A549 (cell line): Measurements from ENCODE around the gene ATP10D.

Experiments used
- CEBPB ChIP-seq, 2 experiments: fragments of >200 bp in 1 of 2; sonication (Bioruptor Twin) in 1 of 2; formaldehyde crosslinking in 1 of 2; IDR thresholded peaks; 2 replicates each; pipeline ENCODE4 v1.6.1; 2012 to 2016
- CHD2 ChIP-seq: fragments of 150-350 bp; IDR thresholded peaks from 2 replicates; pipeline ENCODE4 v1.6.1; 2014; ENCODE audit warnings: low read length; ENCODE audit not compliant: partially characterized antibody
- CHD4 ChIP-seq: fragments of 200-600 bp; sonication (generic); IDR thresholded peaks from 2 replicates; pipeline ENCODE4 v1.6.1; 2016; ENCODE audit warnings: antibody characterized with exemption, mild to moderate bottlenecking, borderline replicate concordance
- CTCF ChIP-seq: fragments of >200 bp; sonication (Bioruptor Twin); formaldehyde crosslinking; IDR thresholded peaks from 3 replicates; pipeline ENCODE4 v1.5.1; 2016
- JUNB ChIP-seq: fragments of >200 bp; sonication (Bioruptor Twin); formaldehyde crosslinking; IDR thresholded peaks from 2 replicates; pipeline ENCODE4 v1.6.1; 2016
- KDM1A ChIP-seq: fragments of 200-600 bp; sonication (generic); IDR thresholded peaks from 2 replicates; pipeline ENCODE4 v1.6.1; 2016; ENCODE audit warnings: low read depth, mild to moderate bottlenecking
- NFE2L2 ChIP-seq: fragments of 150-350 bp; conservative IDR thresholded peaks from 2 replicates; pipeline ENCODE4 v1.6.1; 2014; ENCODE audit warnings: low read length
- NPAS2 ChIP-seq: fragments of 250-450 bp; sonication (Bioruptor Pico); IDR thresholded peaks from 2 replicates; pipeline ENCODE4 v1.8.0; 2022; ENCODE audit warnings: mild to moderate bottlenecking, moderate library complexity, borderline replicate concordance
- NR3C1 ChIP-seq: fragments of >200 bp; sonication (Bioruptor Twin); formaldehyde crosslinking; IDR thresholded peaks from 3 replicates; pipeline ENCODE4 v1.6.1; 2017
- RCOR1 ChIP-seq: fragments of 150-350 bp; IDR thresholded peaks from 2 replicates; pipeline ENCODE4 v1.6.1; 2014; ENCODE audit warnings: antibody characterized with exemption, low read length, low read depth

- TF ChIP-seq JUNB (no peak), CTCF (no peak), RCOR1 (no peak), CEBPB (IDR thresholded peaks at IDR 0.05) (no peak), CHD4 (no peak), NPAS2 (CRISPR knock-in tag) (no peak), NR3C1 (no peak), NFE2L2 (no peak), CHD2 (no peak), KDM1A (no peak)
Observed at GRCh38 chr4:47532658-47533057, 47.6 kb downstream of the ATP10D start.
